Chondrocyte (in vitro differentiated cells): ENCODE data around the gene TOMM5. TPM values are rescaled to one million over a fixed set of nuclear protein-coding genes. Genes with fewer than 3 reads are reported as not detected.

Source experiments
- DNase-seq: peaks from one replicate; pipeline ENCODE4 v3.0.0; 2021; ENCODE audit warnings: mixed read lengths, low spot score
- H3K27ac Mint-ChIP-seq: one replicate; pipeline ENCODE4 v1.8.0; 2021; ENCODE audit warnings: mild to moderate bottlenecking, moderate library complexity, mixed read lengths; ENCODE audit not compliant: unreplicated experiment
- H3K27me3 Mint-ChIP-seq: 2 replicates; pipeline ENCODE4 v1.8.0; 2021; ENCODE audit warnings: low read depth, mixed read lengths
- H3K36me3 Mint-ChIP-seq: 2 replicates; pipeline ENCODE4 v1.8.0; 2021; ENCODE audit warnings: low read depth, mixed read lengths
- H3K4me1 Mint-ChIP-seq: 2 replicates; pipeline ENCODE4 v1.8.0; 2021; ENCODE audit warnings: low read depth, mild to moderate bottlenecking, mixed read lengths
- H3K4me3 Mint-ChIP-seq: one replicate; pipeline ENCODE4 v1.8.0; 2021; ENCODE audit warnings: mild to moderate bottlenecking, moderate library complexity, mixed read lengths; ENCODE audit not compliant: unreplicated experiment
- H3K9me3 Mint-ChIP-seq: 2 replicates; pipeline ENCODE4 v1.8.0; 2021; ENCODE audit warnings: low read depth, mixed read lengths
- total RNA-seq: library from RNA; stranded (reverse); gene quantifications from 3 replicates; pipeline ENCODE4 v1.2.1, GENCODE V29; 2021
- TF ChIP-seq, protein P1 (sequence below): fragments of 200-600 bp; sonication (generic); IDR thresholded peaks from 2 replicates; pipeline ENCODE4 v1.5.0; 2021; ENCODE audit warnings: antibody characterized with exemption, mild to moderate bottlenecking, moderate library complexity

Gene TOMM5
- total RNA-seq, 1 donor from 2014 or later: 83.0 TPM

DNA sequence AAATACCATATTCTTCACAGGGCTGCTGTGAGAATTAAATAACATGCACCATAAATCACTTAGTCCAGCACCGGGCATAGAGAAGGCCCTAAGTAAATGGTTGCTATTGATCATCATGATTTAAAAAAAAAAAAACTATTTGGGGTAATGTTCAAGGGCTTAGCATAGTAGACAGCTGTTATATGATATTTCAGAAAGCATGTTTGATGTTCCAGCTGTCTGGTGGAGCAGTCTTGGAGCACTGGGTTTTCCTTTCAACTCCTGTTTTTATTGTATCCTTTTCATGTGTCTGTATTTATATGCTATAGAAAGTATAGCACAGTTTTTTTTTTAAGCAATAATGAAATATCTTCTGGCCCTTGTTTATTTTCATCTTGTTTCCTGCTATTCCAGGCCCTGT is 28.0 kb upstream of the TOMM5 start:
- TF ChIP-seq, protein P1, sequence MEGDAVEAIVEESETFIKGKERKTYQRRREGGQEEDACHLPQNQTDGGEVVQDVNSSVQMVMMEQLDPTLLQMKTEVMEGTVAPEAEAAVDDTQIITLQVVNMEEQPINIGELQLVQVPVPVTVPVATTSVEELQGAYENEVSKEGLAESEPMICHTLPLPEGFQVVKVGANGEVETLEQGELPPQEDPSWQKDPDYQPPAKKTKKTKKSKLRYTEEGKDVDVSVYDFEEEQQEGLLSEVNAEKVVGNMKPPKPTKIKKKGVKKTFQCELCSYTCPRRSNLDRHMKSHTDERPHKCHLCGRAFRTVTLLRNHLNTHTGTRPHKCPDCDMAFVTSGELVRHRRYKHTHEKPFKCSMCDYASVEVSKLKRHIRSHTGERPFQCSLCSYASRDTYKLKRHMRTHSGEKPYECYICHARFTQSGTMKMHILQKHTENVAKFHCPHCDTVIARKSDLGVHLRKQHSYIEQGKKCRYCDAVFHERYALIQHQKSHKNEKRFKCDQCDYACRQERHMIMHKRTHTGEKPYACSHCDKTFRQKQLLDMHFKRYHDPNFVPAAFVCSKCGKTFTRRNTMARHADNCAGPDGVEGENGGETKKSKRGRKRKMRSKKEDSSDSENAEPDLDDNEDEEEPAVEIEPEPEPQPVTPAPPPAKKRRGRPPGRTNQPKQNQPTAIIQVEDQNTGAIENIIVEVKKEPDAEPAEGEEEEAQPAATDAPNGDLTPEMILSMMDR: no peak
- H3K27ac Mint-ChIP-seq: no peak overlapping the region
- H3K4me3 Mint-ChIP-seq: no peak overlapping the region
- H3K9me3 Mint-ChIP-seq: no peaks in the 10 kb centered on the region
- H3K36me3 Mint-ChIP-seq: no peaks in the 10 kb centered on the region
- H3K27me3 Mint-ChIP-seq: peaks cover 12% of the 10 kb centered on the region
- H3K4me1 Mint-ChIP-seq: no peaks in the 10 kb centered on the region
- DNase-seq: no peak

- Mint-ChIP-seq H3K9me3 (no peaks in the 10 kb centered on the region), H3K27me3 (peaks cover 12% of the 10 kb centered on the region), H3K36me3 (no peaks in the 10 kb centered on the region), H3K4me3 (no peak overlapping the region), H3K4me1 (no peaks in the 10 kb centered on the region), H3K27ac (no peak overlapping the region)
- TF ChIP-seq, protein P1: no peak
- no peak for DNase-seq
These were observed 27.4 kb upstream of the TOMM5 start for GRCh38 chr9:37619806-37620205.

DNA sequence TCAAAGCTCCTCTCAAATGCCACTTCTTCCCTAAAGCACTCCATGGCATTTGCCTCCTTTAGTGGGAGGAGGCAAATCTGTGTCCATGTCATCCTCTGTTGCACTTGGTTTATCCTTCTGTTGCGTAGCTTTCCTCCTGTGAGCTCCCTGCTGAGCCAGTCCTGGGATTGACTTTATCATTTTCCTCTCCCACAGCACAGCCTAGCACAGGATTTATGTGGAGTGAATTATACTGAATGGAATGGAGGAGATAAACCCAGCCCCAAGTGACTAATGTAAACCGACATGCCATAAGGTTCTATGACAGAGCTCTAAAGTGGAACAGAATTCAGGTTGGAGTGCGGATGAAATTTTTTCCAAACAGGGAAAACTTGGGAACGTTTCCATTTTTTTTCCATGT is 26.4 kb upstream of the TOMM5 start:
- H3K4me1 Mint-ChIP-seq: no peaks in the 10 kb centered on the region
- H3K36me3 Mint-ChIP-seq: no peaks in the 10 kb centered on the region
- H3K27ac Mint-ChIP-seq: no peak overlapping the region
- peaks cover 12% of the 10 kb centered on the region for H3K27me3 Mint-ChIP-seq
- no peak for DNase-seq
- H3K9me3 Mint-ChIP-seq: no peaks in the 10 kb centered on the region
- no peak overlapping the region for H3K4me3 Mint-ChIP-seq
- TF ChIP-seq, protein P1: no peak

GRCh38 chr9:37617832-37618231 is 25.4 kb upstream of the TOMM5 start:
- TF ChIP-seq, protein P1: no peak
- Mint-ChIP-seq H3K4me3 (no peak overlapping the region), H3K27ac (no peak overlapping the region), H3K27me3 (peaks cover 10% of the 10 kb centered on the region), H3K36me3 (no peaks in the 10 kb centered on the region), H3K4me1 (no peaks in the 10 kb centered on the region), H3K9me3 (no peaks in the 10 kb centered on the region)
- DNase-seq: no peak

- Mint-ChIP-seq H3K27me3 (peaks cover 14% of the 10 kb centered on the region), H3K4me3 (no peak overlapping the region), H3K9me3 (no peaks in the 10 kb centered on the region), H3K4me1 (no peaks in the 10 kb centered on the region), H3K27ac (no peak overlapping the region), H3K36me3 (no peaks in the 10 kb centered on the region)
- no peak for DNase-seq
- TF ChIP-seq, protein P1: no peak
These were observed 24.8 kb upstream of the TOMM5 start for GRCh38 chr9:37617161-37617560.
